Esophagus muscularis mucosa (tissue), 4 donors: ENCODE results near the gene FLT4. TPM values are rescaled to one million over a fixed set of nuclear protein-coding genes. Genes with fewer than 3 reads are reported as not detected.

Experiments
- DNase-seq: peaks from one replicate; pipeline ENCODE4 v3.0.0-alpha.2; 2017; ENCODE audit errors: extremely low spot score
- H3K27ac ChIP-seq, 4 donors: fragments of 200-600 bp; sonication (generic); replicated peaks in 1 of 4; 1 replicate in 3 of 4; 2 replicates in 1 of 4; pipeline ENCODE4 v1.5.1; 2016 to 2019; ENCODE audit warnings: mild to moderate bottlenecking in 1 of 4
- H3K27me3 ChIP-seq, 4 donors: fragments of 200-600 bp; sonication (generic); one replicate each; pipeline versions ENCODE4 v1.5.1 to v1.6.0; 2016 to 2019
- H3K36me3 ChIP-seq, 4 donors: fragments of 200-600 bp; sonication (generic); one replicate each; pipeline ENCODE4 v1.5.1; 2016 to 2019
- H3K4me1 ChIP-seq, 4 donors: fragments of 200-600 bp; sonication (generic); one replicate each; pipeline ENCODE4 v1.5.1; 2016 to 2019
- H3K4me3 ChIP-seq, 4 donors: fragments of 200-600 bp; sonication (generic); 1 replicate in 2 of 4; 2 replicates in 2 of 4; pipeline ENCODE4 v1.5.1; 2016 to 2019; ENCODE audit warnings: mild to moderate bottlenecking in 4 of 4, moderate library complexity in 1 of 4
- H3K9me3 ChIP-seq, 4 donors: fragments of 200-600 bp; sonication (generic); 1 replicate in 3 of 4; 2 replicates in 1 of 4; pipeline ENCODE4 v1.5.1; 2016 to 2019
- EP300 ChIP-seq: sonication (generic); formaldehyde crosslinking; IDR thresholded peaks from one replicate; pipeline ENCODE4 v1.6.1; 2017; ENCODE audit warnings: antibody characterized with exemption
- POLR2A ChIP-seq: fragments of 450-650 bp; IDR thresholded peaks from one replicate; pipeline ENCODE4 v1.6.1; 2017; ENCODE audit warnings: antibody characterized with exemption, moderate library complexity, mild to moderate bottlenecking, low read depth
- POLR2AphosphoS5 ChIP-seq, 2 donors: sonication (generic); formaldehyde crosslinking; IDR thresholded peaks; one replicate each; pipeline ENCODE4 v1.6.1; 2017; ENCODE audit warnings: antibody characterized with exemption in 2 of 2
- WGBS: methylation state at CpG from one replicate; pipeline ENCODE4 v1.1.5; 2018; 5-methylcytosine and 5-hydroxymethylcytosine counted together
- intact Hi-C: fragments of 100-400 bp; cut with DNase I; formaldehyde crosslinking; loops from one replicate; pipeline ENCODE4 v1.15.1; 2023
- total RNA-seq, 4 donors: library from RNA; depleted of rRNA; stranded (reverse); fragments of >200 nt; gene quantifications; one replicate each; pipeline versions ENCODE4 v1.1.0 to v1.2.1, GENCODE V29; 2016
- TF ChIP-seq, protein P1 (sequence below), 3 experiments: fragments of 200-600 bp in 2 of 3; fragments of 450-650 bp in 1 of 3; sonication (generic) in 2 of 3; IDR thresholded peaks; one replicate each; pipeline ENCODE4 v1.5.1; 2017 to 2019; ENCODE audit warnings: antibody characterized with exemption in 3 of 3, mild to moderate bottlenecking in 2 of 3, moderate library complexity in 1 of 3

FLT4 gene
- total RNA-seq, 4 donors from 2014 or later, result 10.4 to 15.6 (median 11.8) TPM

- Histone ChIP-seq H3K36me3 (no peaks in the 10 kb centered on the region), H3K27ac (peak overlapping the region in 2 of 4 donors; percentile 48 to 53), H3K27me3 (peaks cover 0 to 93% (median 13%) of the 10 kb centered on the region in 4 donors), H3K9me3 (no peaks in the 10 kb centered on the region), H3K4me3 (peak overlapping the region; percentile 52 to 61 (median 53)), H3K4me1 (peaks cover 9 to 44% (median 27%) of the 10 kb centered on the region in 4 donors)
- no peak for TF ChIP-seq POLR2A
- TF ChIP-seq, protein P1, sequence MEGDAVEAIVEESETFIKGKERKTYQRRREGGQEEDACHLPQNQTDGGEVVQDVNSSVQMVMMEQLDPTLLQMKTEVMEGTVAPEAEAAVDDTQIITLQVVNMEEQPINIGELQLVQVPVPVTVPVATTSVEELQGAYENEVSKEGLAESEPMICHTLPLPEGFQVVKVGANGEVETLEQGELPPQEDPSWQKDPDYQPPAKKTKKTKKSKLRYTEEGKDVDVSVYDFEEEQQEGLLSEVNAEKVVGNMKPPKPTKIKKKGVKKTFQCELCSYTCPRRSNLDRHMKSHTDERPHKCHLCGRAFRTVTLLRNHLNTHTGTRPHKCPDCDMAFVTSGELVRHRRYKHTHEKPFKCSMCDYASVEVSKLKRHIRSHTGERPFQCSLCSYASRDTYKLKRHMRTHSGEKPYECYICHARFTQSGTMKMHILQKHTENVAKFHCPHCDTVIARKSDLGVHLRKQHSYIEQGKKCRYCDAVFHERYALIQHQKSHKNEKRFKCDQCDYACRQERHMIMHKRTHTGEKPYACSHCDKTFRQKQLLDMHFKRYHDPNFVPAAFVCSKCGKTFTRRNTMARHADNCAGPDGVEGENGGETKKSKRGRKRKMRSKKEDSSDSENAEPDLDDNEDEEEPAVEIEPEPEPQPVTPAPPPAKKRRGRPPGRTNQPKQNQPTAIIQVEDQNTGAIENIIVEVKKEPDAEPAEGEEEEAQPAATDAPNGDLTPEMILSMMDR (IDR thresholded peaks at IDR 0.05), result peak in 1 of 3 experiments; percentile 11
- 3% methylated on average over 57 of the region's 80 CpGs for WGBS
- no peak for DNase-seq
- intact Hi-C loops, result no loop called here
These were observed 623 bp downstream of the FLT4 start for GRCh38 chr5:180648658-180649296.

DNA sequence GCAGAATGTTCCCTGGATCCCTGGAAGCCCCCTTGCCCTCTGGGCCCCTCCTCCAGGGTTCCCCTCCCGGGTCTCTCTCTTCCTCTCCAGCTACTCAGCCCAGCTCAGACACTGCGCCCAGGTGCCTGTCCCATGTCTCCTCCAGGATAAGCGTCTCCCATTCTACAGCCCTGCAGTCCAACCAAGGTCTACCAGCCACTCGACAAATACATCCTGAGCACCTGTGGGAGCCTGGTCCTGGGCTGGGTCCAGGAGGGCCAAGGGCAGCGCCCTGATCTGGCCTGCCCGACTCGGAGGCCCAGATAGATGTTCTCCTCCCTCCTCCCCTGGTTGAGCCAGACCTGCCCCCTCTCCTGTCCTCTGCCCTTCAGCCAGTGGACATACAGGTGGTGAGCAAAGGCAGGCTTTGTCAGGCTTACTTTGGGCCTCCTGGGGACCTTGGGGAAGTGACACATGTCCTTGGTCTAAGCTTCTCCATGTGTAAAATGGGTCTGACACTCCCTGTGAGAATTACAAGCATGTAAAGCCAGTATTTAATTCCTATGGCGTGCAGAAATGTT, 1.4 kb downstream of the FLT4 start:
- no peak overlapping the region for H3K27ac ChIP-seq
- no peak for DNase-seq
- no peaks in the 10 kb centered on the region for H3K36me3 ChIP-seq
- H3K4me3 ChIP-seq, result peak overlapping the region in 2 of 4 donors; percentile 53 to 61
- TF ChIP-seq EP300, result no peak
- no peak for TF ChIP-seq POLR2A
- no peaks in the 10 kb centered on the region for H3K9me3 ChIP-seq
- H3K27me3 ChIP-seq, result peaks cover 0 to 100% (median 13%) of the 10 kb centered on the region in 4 donors
- intact Hi-C loops, result no loop called here
- 88% methylated on average over 8 of the region's 8 CpGs for WGBS
- peaks cover 9 to 44% (median 27%) of the 10 kb centered on the region in 4 donors for H3K4me1 ChIP-seq

DNA sequence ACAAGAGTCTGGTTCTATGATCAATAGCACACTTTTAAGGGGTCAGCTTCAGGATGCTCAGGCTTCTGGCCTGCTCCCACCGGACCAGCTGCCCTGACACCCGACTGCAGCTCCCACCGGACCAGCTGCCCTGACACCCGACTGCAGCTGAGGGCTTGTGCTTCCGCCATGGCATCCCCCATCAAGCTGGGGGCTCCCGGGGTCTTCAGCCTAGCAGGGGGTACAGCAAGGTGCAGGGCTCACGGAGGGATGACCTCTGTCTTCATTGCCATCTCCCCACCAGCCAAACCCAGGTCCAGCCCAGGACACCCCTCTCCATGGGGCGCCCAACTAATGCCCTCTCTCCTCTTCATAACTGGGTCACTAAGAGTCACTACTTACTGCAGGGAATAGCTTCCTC, 1.9 kb downstream of the FLT4 start:
- intact Hi-C loops, result no loop called here
- H3K27ac ChIP-seq, result no peak overlapping the region
- H3K4me1 ChIP-seq, result peaks cover 9 to 44% (median 27%) of the 10 kb centered on the region in 4 donors
- 89% methylated on average over 8 of the region's 8 CpGs for WGBS
- peaks cover 0 to 94% (median 13%) of the 10 kb centered on the region in 4 donors for H3K27me3 ChIP-seq
- TF ChIP-seq, protein P1 (IDR thresholded peaks at IDR 0.05), result no peak
- TF ChIP-seq POLR2AphosphoS5 (IDR thresholded peaks at IDR 0.05), result no peak
- no peak for TF ChIP-seq EP300
- TF ChIP-seq POLR2A, result no peak
- no peaks in the 10 kb centered on the region for H3K9me3 ChIP-seq
- DNase-seq, result no peak
- H3K36me3 ChIP-seq, result no peaks in the 10 kb centered on the region
- H3K4me3 ChIP-seq, result no peak overlapping the region

GRCh38 chr5:180646963-180647305, 2.5 kb downstream of the FLT4 start:
- DNase-seq, result no peak
- WGBS, result no CpG with 5 or more reads among the region's 1 CpG
- intact Hi-C loops, result no loop called here

GRCh38 chr5:180646289-180646962, 3.0 kb downstream of the FLT4 start:
- H3K36me3 ChIP-seq, result no peaks in the 10 kb centered on the region
- TF ChIP-seq EP300 (no peak), POLR2AphosphoS5 (IDR thresholded peaks at IDR 0.05) (no peak), POLR2A (no peak)
- TF ChIP-seq, protein P1 (IDR thresholded peaks at IDR 0.05), result no peak
- H3K27me3 ChIP-seq, result peaks cover 0 to 84% (median 13%) of the 10 kb centered on the region in 4 donors
- no peaks in the 10 kb centered on the region for H3K9me3 ChIP-seq
- no peak overlapping the region for H3K27ac ChIP-seq
- no peak for DNase-seq
- WGBS, result 72% methylated on average over 7 of the region's 10 CpGs
- H3K4me3 ChIP-seq, result no peak overlapping the region
- intact Hi-C loops, result no loop called here
- peaks cover 9 to 44% (median 28%) of the 10 kb centered on the region in 4 donors for H3K4me1 ChIP-seq

More at GRCh38 chr5:180646963-180647305, 2.5 kb downstream of the FLT4 start:
- Histone ChIP-seq H3K36me3 (no peaks in the 10 kb centered on the region), H3K4me1 (peaks cover 9 to 44% (median 27%) of the 10 kb centered on the region in 4 donors), H3K27me3 (peaks cover 0 to 89% (median 13%) of the 10 kb centered on the region in 4 donors), H3K9me3 (no peaks in the 10 kb centered on the region), H3K27ac (no peak overlapping the region), H3K4me3 (no peak overlapping the region)
- TF ChIP-seq, protein P1 (IDR thresholded peaks at IDR 0.05), result no peak
- TF ChIP-seq POLR2A, result no peak
- TF ChIP-seq EP300, result no peak
- no peak for TF ChIP-seq POLR2AphosphoS5 (IDR thresholded peaks at IDR 0.05)
